SK-N-SH treated with all-trans-retinoic acid at 6 μM for 48 hours (cell line): ENCODE results near the gene METTL25.

Experiments
- ATAC-seq: fragments of 200-7000 bp; cut with Tn5 transposase; 3 replicates; pipeline ENCODE4 v1.9.1; 2020; ENCODE audit warnings: mild to moderate bottlenecking, moderate library complexity
- ARNTL ChIP-seq: fragments of 450-650 bp; formaldehyde crosslinking; IDR thresholded peaks from 2 replicates; pipeline ENCODE4 v1.5.0; 2020; ENCODE audit warnings: low read depth, mild to moderate bottlenecking, moderate library complexity, borderline replicate concordance
- BACH2 ChIP-seq: fragments of 250-450 bp; sonication (Bioruptor Pico); IDR thresholded peaks from 2 replicates; pipeline ENCODE4 v1.9.0; 2021; ENCODE audit warnings: mild to moderate bottlenecking, borderline replicate concordance
- CREB5 ChIP-seq: fragments of 250-450 bp; sonication (Bioruptor Pico); IDR thresholded peaks from 2 replicates; pipeline ENCODE4 v1.5.1; 2020; ENCODE audit warnings: low read depth, mild to moderate bottlenecking, moderate library complexity
- CSDC2 ChIP-seq: fragments of 250-450 bp; sonication (Bioruptor Pico); IDR thresholded peaks from 2 replicates; pipeline ENCODE4 v1.5.0; 2020; ENCODE audit warnings: mild to moderate bottlenecking, moderate library complexity
- ESRRG ChIP-seq: fragments of 250-450 bp; sonication (Bioruptor Pico); IDR thresholded peaks from 2 replicates; pipeline ENCODE4 v1.6.1; 2021; ENCODE audit warnings: mild to moderate bottlenecking
- GLIS3 ChIP-seq: fragments of 250-450 bp; sonication (Bioruptor Pico); IDR thresholded peaks from 2 replicates; pipeline ENCODE4 v1.5.0; 2020; ENCODE audit warnings: mild to moderate bottlenecking, moderate library complexity
- OSR1 ChIP-seq: fragments of 250-450 bp; sonication (Bioruptor Pico); IDR thresholded peaks from 2 replicates; pipeline ENCODE4 v1.8.0; 2022; ENCODE audit warnings: moderate library complexity, mild to moderate bottlenecking, inconsistent platforms
- PPARA ChIP-seq: fragments of 250-450 bp; sonication (Bioruptor Pico); IDR thresholded peaks from 2 replicates; pipeline ENCODE4 v1.5.0; 2020; ENCODE audit warnings: mild to moderate bottlenecking, borderline replicate concordance
- RARB ChIP-seq: fragments of 250-450 bp; sonication (Bioruptor Pico); IDR thresholded peaks from 2 replicates; pipeline ENCODE4 v1.8.0; 2021; ENCODE audit warnings: mild to moderate bottlenecking, moderate library complexity
- TCF4 ChIP-seq: fragments of 250-450 bp; sonication (Bioruptor Pico); IDR thresholded peaks from 2 replicates; pipeline ENCODE4 v1.8.0; 2021; ENCODE audit warnings: mild to moderate bottlenecking, moderate library complexity, borderline replicate concordance
- TOX ChIP-seq: fragments of 250-450 bp; sonication (Bioruptor Pico); IDR thresholded peaks from 2 replicates; pipeline ENCODE4 v1.8.0; 2021; ENCODE audit warnings: mild to moderate bottlenecking, moderate library complexity, borderline replicate concordance
- ZC3H10 ChIP-seq: fragments of 250-450 bp; sonication (Bioruptor Pico); IDR thresholded peaks from 2 replicates; pipeline ENCODE4 v1.5.1; 2021; ENCODE audit warnings: mild to moderate bottlenecking, moderate library complexity
- ZFP3 ChIP-seq: fragments of 250-450 bp; sonication (Bioruptor Pico); IDR thresholded peaks from 2 replicates; pipeline ENCODE4 v1.5.0; 2020; ENCODE audit warnings: mild to moderate bottlenecking, moderate library complexity
- ZFP30 ChIP-seq: fragments of 450-650 bp; formaldehyde crosslinking; IDR thresholded peaks from 2 replicates; pipeline ENCODE4 v1.5.0; 2022; ENCODE audit warnings: mild to moderate bottlenecking, moderate library complexity
- ZNF565 ChIP-seq: fragments of 450-650 bp; formaldehyde crosslinking; conservative IDR thresholded peaks from 2 replicates; pipeline ENCODE4 v1.5.0; 2020; ENCODE audit warnings: low read depth, mild to moderate bottlenecking, moderate library complexity
- ZNF8 ChIP-seq: fragments of 450-650 bp; formaldehyde crosslinking; IDR thresholded peaks from 2 replicates; pipeline ENCODE4 v1.5.0; 2020; ENCODE audit warnings: mild to moderate bottlenecking, moderate library complexity
- TF ChIP-seq, protein P1 (sequence below): fragments of 250-450 bp; sonication (Bioruptor Pico); IDR thresholded peaks from 2 replicates; pipeline ENCODE4 v1.5.1; 2021; ENCODE audit warnings: mild to moderate bottlenecking, moderate library complexity
- TF ChIP-seq, protein P2 (sequence below): fragments of 250-450 bp; sonication (Bioruptor Pico); IDR thresholded peaks from 2 replicates; pipeline ENCODE4 v1.5.0; 2020; ENCODE audit warnings: mild to moderate bottlenecking, moderate library complexity

The METTL25 gene

GRCh38 chr12:82426586-82426985 lies 68.3 kb downstream of the METTL25 start:
- no peak for ATAC-seq
- no peak for TF ChIP-seq CREB5
- no peak for TF ChIP-seq PPARA (CRISPR knock-in tag)
- TF ChIP-seq RARB (CRISPR knock-in tag), result no peak
- TF ChIP-seq ZFP3 (CRISPR knock-in tag), result no peak
- TF ChIP-seq, protein P1, sequence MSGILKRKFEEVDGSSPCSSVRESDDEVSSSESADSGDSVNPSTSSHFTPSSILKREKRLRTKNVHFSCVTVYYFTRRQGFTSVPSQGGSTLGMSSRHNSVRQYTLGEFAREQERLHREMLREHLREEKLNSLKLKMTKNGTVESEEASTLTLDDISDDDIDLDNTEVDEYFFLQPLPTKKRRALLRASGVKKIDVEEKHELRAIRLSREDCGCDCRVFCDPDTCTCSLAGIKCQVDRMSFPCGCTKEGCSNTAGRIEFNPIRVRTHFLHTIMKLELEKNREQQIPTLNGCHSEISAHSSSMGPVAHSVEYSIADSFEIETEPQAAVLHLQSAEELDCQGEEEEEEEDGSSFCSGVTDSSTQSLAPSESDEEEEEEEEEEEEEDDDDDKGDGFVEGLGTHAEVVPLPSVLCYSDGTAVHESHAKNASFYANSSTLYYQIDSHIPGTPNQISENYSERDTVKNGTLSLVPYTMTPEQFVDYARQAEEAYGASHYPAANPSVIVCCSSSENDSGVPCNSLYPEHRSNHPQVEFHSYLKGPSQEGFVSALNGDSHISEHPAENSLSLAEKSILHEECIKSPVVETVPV (CRISPR knock-in tag), result no peak
- no peak for TF ChIP-seq OSR1 (CRISPR knock-in tag)
- TF ChIP-seq, protein P2, sequence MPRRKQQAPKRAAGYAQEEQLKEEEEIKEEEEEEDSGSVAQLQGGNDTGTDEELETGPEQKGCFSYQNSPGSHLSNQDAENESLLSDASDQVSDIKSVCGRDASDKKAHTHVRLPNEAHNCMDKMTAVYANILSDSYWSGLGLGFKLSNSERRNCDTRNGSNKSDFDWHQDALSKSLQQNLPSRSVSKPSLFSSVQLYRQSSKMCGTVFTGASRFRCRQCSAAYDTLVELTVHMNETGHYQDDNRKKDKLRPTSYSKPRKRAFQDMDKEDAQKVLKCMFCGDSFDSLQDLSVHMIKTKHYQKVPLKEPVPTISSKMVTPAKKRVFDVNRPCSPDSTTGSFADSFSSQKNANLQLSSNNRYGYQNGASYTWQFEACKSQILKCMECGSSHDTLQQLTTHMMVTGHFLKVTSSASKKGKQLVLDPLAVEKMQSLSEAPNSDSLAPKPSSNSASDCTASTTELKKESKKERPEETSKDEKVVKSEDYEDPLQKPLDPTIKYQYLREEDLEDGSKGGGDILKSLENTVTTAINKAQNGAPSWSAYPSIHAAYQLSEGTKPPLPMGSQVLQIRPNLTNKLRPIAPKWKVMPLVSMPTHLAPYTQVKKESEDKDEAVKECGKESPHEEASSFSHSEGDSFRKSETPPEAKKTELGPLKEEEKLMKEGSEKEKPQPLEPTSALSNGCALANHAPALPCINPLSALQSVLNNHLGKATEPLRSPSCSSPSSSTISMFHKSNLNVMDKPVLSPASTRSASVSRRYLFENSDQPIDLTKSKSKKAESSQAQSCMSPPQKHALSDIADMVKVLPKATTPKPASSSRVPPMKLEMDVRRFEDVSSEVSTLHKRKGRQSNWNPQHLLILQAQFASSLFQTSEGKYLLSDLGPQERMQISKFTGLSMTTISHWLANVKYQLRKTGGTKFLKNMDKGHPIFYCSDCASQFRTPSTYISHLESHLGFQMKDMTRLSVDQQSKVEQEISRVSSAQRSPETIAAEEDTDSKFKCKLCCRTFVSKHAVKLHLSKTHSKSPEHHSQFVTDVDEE (CRISPR knock-in tag), result no peak

GRCh38 chr12:82430541-82431145 lies 72.3 kb downstream of the METTL25 start:
- ATAC-seq, result no peak
- TF ChIP-seq RARB (CRISPR knock-in tag) (no peak), ZNF8 (CRISPR knock-in tag) (no peak), GLIS3 (no peak), ZNF565 (CRISPR knock-in tag) (no peak), CSDC2 (CRISPR knock-in tag) (no peak), PPARA (CRISPR knock-in tag) (no peak), BACH2 (CRISPR knock-in tag) (no peak), TCF4 (no peak), ARNTL (no peak), ZFP30 (CRISPR knock-in tag) (no peak), OSR1 (CRISPR knock-in tag) (no peak), ESRRG (CRISPR knock-in tag) (no peak)
- TF ChIP-seq, protein P1 (CRISPR knock-in tag), result no peak

DNA sequence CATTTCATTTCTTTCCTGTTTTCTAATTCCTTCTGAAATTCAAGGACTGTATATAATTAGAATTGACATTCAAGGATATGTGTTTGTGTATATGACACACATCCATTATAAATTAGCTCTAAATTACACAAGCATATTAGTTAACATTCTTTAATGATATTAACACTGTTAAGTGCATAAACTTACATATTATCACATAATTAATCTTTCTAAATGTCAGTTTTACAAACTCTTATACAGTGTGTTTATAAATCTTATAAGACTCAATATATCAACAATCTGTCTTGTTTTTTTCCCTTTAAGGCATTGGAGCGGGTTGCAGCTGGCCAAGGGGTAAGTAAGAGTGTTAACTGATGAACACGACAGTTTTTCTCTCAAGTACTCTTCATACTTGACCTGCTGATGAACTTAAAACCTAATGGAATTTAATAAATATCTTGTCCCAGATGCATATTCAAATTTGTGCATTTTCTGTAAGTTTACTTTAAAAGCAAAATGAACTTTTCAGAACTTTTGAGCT lies 76.1 kb downstream of the METTL25 start:
- ATAC-seq, result no peak
- TF ChIP-seq CSDC2 (CRISPR knock-in tag) (no peak), ZFP3 (CRISPR knock-in tag) (no peak), ZC3H10 (no peak), TOX (no peak), GLIS3 (no peak), RARB (CRISPR knock-in tag) (no peak), ZNF565 (CRISPR knock-in tag) (no peak)
- TF ChIP-seq, protein P2 (CRISPR knock-in tag), result no peak
